Stimulated activated naive CD8-positive, alpha-beta T cell treated with anti-CD3 and anti-CD28 coated beads, Interleukin-15, Interleukin-2, amounts not matched to agents 100 U/mL and 50 U/mL, for 24 hours (primary cell): ENCODE measurements around the gene EPS8L3.

ENCODE experiments used
- ATAC-seq: fragments of 150-1000 bp; cut with Tn5 transposase; one replicate; pipeline ENCODE4 v1.10.0; 2021
- DNase-seq: peaks from one replicate; pipeline ENCODE4 v3.0.0; 2021

The EPS8L3 gene

GRCh38 chr1:109793486-109794318 is 30.0 kb upstream of the EPS8L3 start:
- peak; percentile 57 for DNase-seq
- ATAC-seq = peak; percentile 45

DNA sequence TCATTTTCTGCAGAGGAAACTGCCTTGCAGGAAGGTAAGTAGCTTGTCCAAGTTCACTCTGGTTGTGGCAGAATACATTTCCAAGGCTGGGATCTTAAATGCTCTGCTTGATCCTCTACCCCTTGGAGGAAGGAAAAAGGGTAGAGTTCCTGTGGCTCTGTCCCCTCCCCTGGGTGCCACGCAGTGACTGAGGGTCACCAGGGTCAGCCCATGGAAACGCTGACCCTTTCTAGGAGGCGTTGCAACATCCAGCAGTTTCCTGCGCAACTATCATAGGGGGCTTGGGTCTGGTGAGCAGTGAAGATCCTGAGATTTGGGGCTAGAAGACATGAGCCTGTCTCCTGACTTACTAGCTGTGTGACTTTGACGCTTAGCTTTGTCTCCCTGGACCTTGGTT is 29.4 kb upstream of the EPS8L3 start:
- no peak for ATAC-seq
- no peak for DNase-seq

GRCh38 chr1:109792056-109792831 is 28.5 kb upstream of the EPS8L3 start:
- DNase-seq (no peak), ATAC-seq (no peak)

DNA sequence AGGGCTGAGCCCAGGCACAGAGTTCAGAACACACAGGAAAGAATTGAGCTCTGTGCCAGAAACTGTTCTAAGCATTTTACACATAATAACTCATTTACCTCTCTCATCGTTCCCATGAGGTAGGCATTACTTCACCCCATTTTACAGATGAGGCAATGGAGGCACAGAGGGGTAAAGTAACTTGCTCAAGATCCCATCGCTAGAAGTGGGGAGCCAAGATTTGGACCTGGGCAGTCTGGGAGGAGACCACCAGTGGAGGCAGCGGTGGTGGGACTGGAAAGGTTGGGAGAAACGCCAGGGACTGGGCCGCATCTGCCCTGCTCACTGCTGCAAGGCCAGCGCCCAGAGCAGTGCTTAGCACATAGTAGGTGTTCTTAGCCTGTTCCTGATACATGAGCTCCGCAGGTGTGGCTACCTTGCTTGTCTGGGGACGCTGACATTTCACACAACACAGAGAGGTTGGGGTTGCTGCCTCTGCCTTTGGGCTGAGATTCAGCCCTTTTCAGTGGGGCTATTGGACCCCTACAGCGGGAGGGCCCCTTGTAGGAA is 27.8 kb upstream of the EPS8L3 start:
- ATAC-seq = no peak
- DNase-seq = no peak

DNA sequence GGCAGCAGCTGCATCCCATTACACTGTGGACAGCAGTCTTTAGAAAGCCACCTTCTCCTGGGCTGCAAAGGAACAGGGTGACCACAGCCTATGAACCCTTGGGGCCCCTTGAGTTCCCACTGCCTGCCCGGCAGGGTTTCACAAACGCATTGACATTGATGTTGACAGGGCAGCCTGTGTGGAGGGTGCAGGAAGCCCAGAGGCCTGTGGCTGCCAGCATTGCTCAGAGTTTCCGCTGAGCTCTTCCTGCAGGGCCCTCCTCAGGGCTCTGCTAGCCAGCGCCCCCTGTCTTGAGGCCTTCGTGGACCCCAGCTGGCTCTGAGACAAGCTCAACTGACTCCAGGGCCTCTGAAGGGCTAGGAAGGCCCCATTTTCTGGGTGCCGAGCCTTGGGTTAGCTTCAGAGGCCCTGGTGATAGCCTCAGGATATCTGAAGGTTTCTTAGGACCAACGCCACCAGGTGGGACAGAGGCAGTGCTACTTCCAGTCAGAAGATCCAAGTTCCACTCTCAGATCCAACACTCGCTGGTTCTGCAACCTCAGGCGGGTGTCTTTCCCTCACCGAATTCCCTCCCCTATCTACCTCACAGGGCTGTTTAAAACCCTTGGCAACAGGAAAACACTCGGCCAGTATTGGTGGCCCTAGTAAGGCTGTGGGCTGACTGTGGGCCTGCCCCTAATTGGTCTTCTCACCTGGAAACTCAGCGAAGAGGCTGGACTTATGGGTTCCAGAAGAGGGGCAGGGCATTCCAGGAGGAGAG is 27.2 kb upstream of the EPS8L3 start:
- peak; percentile 87 for DNase-seq
- peak; percentile 94 for ATAC-seq

GRCh38 chr1:109790329-109790728 is 26.6 kb upstream of the EPS8L3 start:
- no peak for ATAC-seq
- no peak for DNase-seq

DNA sequence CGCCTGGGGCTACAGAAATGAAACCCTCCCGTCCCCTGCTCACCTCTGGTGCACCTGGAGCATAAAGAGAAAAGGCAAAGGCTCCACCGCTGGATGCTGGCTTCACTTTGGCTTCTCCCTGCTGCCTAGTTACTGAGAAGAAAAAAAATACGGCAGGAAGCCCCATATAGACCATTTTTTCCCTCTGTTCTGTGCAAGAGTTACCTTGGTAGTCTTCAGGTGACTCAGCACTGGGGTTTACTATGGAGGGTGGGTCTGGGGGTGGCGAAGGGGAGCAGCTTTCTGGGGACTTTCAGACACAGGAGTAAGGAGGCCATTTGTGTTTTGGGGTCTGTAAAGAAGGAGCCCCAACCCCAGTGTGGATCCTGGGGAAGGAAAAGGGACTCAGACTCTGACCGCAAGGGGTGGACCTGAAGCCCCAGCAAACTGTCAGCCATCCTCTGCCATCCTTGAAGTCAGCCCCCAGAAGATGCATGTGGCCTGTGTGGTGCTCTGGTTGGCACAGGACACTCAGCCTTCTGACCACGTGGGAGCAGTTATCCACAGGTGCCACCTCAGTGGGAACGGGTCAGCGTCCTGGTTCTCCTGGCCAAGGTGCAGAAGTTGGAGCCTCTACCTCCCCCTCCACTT is 25.9 kb upstream of the EPS8L3 start:
- no peak for DNase-seq
- no peak for ATAC-seq

DNA sequence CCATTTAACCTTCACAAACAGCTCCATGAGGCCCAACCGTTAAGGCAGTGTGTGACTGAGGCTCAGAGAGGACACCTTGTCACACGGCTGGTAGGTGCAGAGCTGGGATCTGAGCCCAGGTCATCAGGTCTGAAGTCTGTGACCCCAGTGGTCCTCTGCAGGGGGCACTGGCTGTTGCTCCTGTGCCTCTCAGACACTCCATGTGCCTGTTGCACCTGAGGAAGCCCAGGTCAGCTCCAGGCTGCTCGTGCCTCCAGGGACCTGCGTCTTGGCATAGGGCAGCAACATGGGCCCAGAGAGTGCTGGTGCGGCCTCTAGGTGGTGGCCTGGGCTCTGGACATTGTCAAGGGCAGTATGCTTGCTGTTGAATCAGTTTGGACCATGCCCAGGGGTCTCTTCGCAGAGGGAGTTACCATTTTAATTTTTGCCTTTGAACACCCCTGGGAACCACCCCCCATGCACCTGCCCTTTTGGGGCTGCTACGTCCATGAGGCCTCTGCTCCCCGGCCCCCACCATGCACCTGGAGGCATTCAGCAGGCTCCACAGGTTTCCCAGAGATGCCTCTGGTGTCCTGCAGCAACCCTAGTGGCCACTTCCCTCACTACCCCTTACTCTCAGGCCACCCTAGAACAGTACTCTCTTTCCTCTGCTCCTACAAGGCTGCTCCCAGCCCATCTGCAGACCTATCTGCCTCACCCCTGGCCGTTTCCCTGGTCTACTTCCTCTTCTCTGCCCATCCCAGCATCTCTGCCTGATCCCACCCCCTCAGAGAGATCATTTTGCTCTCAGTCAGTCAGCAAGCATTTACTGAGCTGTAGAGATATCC is 25.2 kb upstream of the EPS8L3 start:
- DNase-seq = no peak
- ATAC-seq = no peak

- no peak for ATAC-seq
- no peak for DNase-seq
These were observed 24.3 kb upstream of the EPS8L3 start for GRCh38 chr1:109787845-109788601.

GRCh38 chr1:109787211-109787844 is 23.6 kb upstream of the EPS8L3 start:
- ATAC-seq (no peak), DNase-seq (no peak)

DNA sequence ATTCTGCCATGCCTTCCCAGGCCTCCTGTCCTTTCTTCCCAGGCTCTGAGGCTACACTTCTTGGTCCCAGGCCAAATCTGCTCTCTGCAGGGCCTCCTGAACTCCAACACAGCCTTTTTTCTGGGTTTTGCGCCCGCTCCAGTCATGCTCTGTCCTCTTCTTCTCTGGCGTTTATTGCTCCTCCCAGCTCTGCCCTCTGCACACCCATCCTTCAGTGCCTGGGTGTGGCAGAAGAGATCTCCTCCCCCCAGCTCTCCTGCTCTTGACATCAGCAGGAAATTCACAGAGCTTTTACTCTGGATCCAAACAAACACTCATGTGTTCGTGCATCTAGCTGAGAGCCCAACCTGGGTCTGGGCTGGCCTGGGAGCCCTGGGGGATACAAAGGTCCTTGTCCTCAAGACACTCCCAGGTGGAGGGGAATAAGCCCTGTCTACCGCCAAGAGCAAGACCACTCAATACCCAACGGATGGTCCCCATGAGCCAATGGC is 22.9 kb upstream of the EPS8L3 start:
- no peak for DNase-seq
- ATAC-seq = no peak

- ATAC-seq = no peak
- no peak for DNase-seq
These were observed 22.4 kb upstream of the EPS8L3 start for GRCh38 chr1:109786112-109786480.

GRCh38 chr1:109785446-109786111 is 21.9 kb upstream of the EPS8L3 start:
- DNase-seq = no peak
- ATAC-seq = no peak

DNA sequence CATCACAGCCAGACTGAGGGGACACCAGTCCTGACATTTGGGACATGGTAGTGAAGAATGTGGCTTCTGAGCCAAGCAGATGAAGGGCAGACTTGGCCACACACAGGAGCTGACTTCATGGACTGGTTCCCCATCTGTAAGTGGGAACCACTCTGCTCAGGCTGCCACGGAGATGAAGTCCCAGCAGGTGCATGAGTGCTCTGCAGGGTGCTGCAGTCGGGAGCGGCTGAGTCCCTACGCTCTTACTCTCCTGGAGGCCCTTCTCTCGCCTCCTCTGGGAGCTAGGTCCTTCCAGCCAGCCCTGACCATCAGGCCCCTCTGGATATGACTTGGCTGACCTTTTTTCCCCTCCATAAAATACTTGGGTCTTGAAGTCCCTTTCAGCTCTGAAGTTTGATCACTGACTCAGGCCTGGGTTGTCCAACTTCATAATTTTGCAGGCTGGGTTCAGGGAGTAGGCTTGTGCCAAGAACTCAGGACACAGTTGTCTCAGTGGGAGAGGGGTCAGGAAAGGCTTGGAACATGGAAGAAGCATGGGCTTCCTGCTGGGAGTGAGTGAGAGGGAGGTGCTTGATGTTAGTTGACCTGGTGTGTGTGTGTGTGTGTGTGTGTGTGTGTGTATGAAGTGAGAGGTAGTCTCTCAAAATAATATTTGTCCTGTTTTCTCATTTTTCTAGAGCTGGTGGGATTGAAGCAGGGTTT is 21.0 kb upstream of the EPS8L3 start:
- no peak for DNase-seq
- no peak for ATAC-seq

GRCh38 chr1:109783436-109783835 is 19.7 kb upstream of the EPS8L3 start:
- ATAC-seq (no peak), DNase-seq (no peak)

- DNase-seq (no peak), ATAC-seq (no peak)
These were observed 19.2 kb upstream of the EPS8L3 start for GRCh38 chr1:109782927-109783326.

GRCh38 chr1:109782514-109782913 is 18.8 kb upstream of the EPS8L3 start:
- DNase-seq = no peak
- ATAC-seq = no peak

DNA sequence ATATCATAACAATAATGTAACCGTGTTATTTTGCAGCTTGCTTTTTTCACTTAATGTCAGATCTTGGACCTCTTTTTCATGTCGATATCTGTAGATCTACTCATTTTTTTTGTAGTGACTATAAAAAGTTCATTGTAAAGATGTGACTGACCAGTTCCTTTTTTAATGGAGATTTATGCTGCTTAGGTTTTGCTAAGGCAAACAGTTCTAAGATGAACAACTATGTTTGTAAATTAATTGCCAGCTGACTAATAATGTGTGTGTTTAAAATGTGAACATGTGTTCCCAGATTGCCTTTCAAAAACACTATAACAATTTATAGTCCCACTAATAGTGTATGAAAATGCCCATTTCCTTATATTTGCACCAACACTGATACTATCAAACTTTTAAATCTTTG is 18.1 kb upstream of the EPS8L3 start:
- ATAC-seq (no peak), DNase-seq (no peak)

GRCh38 chr1:109780982-109781381 is 17.3 kb upstream of the EPS8L3 start:
- DNase-seq (no peak), ATAC-seq (no peak)
